Measurements from ENCODE around the gene PIK3CB. TPM values are rescaled to one million over a fixed set of nuclear protein-coding genes. Genes with fewer than 3 reads are reported as not detected.
A peak's percentile ranks its signal among the peaks of the same experiment; 100 is the strongest.

Gene PIK3CB
- polyA plus RNA-seq, 1 of the 3 experiments (the other 2 are of a cell fraction), result 6.8 TPM

DNA sequence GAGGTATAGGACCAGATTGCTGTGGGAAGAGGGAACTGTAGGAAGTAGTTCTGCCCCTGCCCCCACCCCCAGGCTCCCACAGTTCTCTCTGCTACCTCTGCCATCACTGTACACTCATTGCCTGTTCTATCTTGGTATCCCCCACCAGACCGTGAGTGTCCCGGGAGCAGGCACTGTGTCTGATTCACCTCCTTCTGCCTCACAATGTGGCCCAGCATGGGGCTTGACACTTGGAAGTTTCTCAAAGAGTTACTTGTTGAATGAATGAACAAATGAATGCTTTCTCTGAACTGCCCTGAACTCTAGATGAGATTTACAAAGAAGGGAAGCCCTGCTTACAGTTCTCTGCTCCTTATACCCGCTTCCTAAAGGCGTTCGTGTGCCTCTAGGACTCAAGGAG, 27.1 kb upstream of the PIK3CB start:
- Histone ChIP-seq H2AFZ (ENCODE audit: low read depth) (peak overlapping the region; percentile 74; the same call in 1 of the 2 replicates), H4K20me1 (ENCODE audit: insufficient read depth) (no peaks in the 10 kb centered on the region), H3K27ac (ENCODE audit: low read depth in 2 of 2, low read length in 1 of 2) (no peak overlapping the region), H3K9ac (no peak overlapping the region), H3K4me3 (ENCODE audit: low read depth in 2 of 2, low read length in 1 of 2) (no peak overlapping the region), H3K36me3 (replicated peaks in 1 of 2; ENCODE audit: control insufficient read depth in 1 of 2, insufficient read depth in 2 of 2, low read length in 1 of 2) (no peaks in the 10 kb centered on the region), H3K9me2 (no peaks in the 10 kb centered on the region), H3K9me3 (no peaks in the 10 kb centered on the region), H3F3A (replicated peaks; ENCODE audit: insufficient read depth) (no peaks in the 10 kb centered on the region), H3K27me3 (ENCODE audit: insufficient read depth) (no peaks in the 10 kb centered on the region), H3K79me2 (ENCODE audit: insufficient read depth) (no peaks in the 10 kb centered on the region), H3K4me1 (ENCODE audit: control insufficient read depth in 1 of 2, insufficient read depth in 2 of 2, low read depth in 1 of 2, low read length in 1 of 2) (peaks cover 0 to 17% of the 10 kb centered on the region in 2 experiments; a peak in 1 of 4 replicates), H3K4me2 (no peak overlapping the region)
- DNase-seq, result no peak
- ChIA-PET POLR2A (interaction anchor here (0.6 kb wide), 1 partner anchor 87 kb away, joined by 3 read pairs; no protein-coding TSS in a partner anchor), CTCF (interaction anchor here (0.9 to 4.0 kb wide), 2 partner anchors 54 to 61 kb away, joined by 3 to 20 read pairs; no protein-coding TSS in a partner anchor)
- TF ChIP-seq FOXJ3 (CRISPR knock-in tag; IDR thresholded peaks at IDR 0.05) (no peak), POLR2AphosphoS5 (IDR thresholded peaks at IDR 0.05; ENCODE audit: low read depth, low read length) (no peak), NFIC (IDR thresholded peaks at IDR 0.05; ENCODE audit: borderline replicate concordance) (no peak), TAF1 (IDR thresholded peaks at IDR 0.05; ENCODE audit: borderline replicate concordance, low read depth, low read length) (no peak), CHD2 (IDR thresholded peaks at IDR 0.05; ENCODE audit: low read length, partially characterized antibody) (no peak), TEAD4 (IDR thresholded peaks at IDR 0.05; ENCODE audit: borderline replicate concordance, insufficient read depth) (no peak), FOSL2 (IDR thresholded peaks at IDR 0.05; ENCODE audit: borderline replicate concordance, low read depth) (no peak), RFX5 (IDR thresholded peaks at IDR 0.05; ENCODE audit: low read length) (no peak), RXRA (IDR thresholded peaks at IDR 0.05; ENCODE audit: borderline replicate concordance, low read depth) (no peak), NRF1 (IDR thresholded peaks at IDR 0.05; ENCODE audit: low read depth, low read length) (no peak), EZH2phosphoT487 (IDR thresholded peaks at IDR 0.05; ENCODE audit: borderline replicate concordance, low read depth) (no peak), SIN3A (IDR thresholded peaks at IDR 0.05; ENCODE audit: borderline replicate concordance, low read depth, low read length) (no peak), EP300 (IDR thresholded peaks at IDR 0.05; ENCODE audit: borderline replicate concordance in 1 of 2, low read depth in 1 of 2, low read length in 1 of 2) (no peak), ELF1 (IDR thresholded peaks at IDR 0.05) (no peak), JUND (IDR thresholded peaks at IDR 0.05) (no peak), RAD21 (IDR thresholded peaks at IDR 0.05; ENCODE audit: low read length) (no peak), YY1 (IDR thresholded peaks at IDR 0.05; ENCODE audit: low read depth) (no peak)
- TF ChIP-seq, protein P1, sequence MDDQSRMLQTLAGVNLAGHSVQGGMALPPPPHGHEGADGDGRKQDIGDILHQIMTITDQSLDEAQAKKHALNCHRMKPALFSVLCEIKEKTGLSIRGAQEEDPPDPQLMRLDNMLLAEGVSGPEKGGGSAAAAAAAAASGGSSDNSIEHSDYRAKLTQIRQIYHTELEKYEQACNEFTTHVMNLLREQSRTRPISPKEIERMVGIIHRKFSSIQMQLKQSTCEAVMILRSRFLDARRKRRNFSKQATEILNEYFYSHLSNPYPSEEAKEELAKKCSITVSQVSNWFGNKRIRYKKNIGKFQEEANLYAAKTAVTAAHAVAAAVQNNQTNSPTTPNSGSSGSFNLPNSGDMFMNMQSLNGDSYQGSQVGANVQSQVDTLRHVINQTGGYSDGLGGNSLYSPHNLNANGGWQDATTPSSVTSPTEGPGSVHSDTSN (IDR thresholded peaks at IDR 0.05), result no peak
- TF ChIP-seq, protein P2, sequence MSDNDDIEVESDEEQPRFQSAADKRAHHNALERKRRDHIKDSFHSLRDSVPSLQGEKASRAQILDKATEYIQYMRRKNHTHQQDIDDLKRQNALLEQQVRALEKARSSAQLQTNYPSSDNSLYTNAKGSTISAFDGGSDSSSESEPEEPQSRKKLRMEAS (IDR thresholded peaks at IDR 0.05; ENCODE audit: low read depth), result no peak
- 73% methylated on average over 5 of the region's 5 CpGs for WGBS (ENCODE audit: low lambda C conversion rate)

DNA sequence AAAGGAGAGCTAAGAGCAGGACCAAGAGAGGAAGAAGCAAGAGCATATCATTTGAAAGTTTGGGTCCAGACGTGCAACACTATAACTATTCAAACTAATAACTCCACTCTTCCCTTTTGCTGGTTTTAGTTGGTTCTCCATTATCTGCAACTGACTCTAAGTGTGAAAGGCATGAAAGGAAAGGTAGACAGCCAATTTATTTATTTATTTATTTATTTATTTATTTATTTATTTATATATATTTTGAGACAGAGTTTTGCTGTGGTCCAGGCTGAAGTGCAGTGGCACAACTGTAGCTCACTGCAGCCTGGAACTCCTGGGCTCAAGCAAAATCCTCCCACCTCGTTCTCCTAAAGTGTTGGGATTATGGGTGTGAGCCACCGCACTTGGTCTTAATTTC, 22.1 kb upstream of the PIK3CB start:
- ChIA-PET CTCF (interaction anchor here (1.4 kb wide), 1 partner anchor 67 kb away, joined by 3 read pairs; no protein-coding TSS in a partner anchor), POLR2A (no interaction called here)
- Histone ChIP-seq H3K4me3 (ENCODE audit: low read depth in 2 of 2, low read length in 1 of 2) (no peak overlapping the region), H3K9me3 (no peaks in the 10 kb centered on the region), H2AFZ (ENCODE audit: low read depth) (no peak overlapping the region), H4K20me1 (ENCODE audit: insufficient read depth) (no peaks in the 10 kb centered on the region), H3K4me2 (no peak overlapping the region), H3K36me3 (replicated peaks in 1 of 2; ENCODE audit: control insufficient read depth in 1 of 2, insufficient read depth in 2 of 2, low read length in 1 of 2) (no peaks in the 10 kb centered on the region), H3K9me2 (no peaks in the 10 kb centered on the region), H3K27ac (ENCODE audit: low read depth in 2 of 2, low read length in 1 of 2) (no peak overlapping the region), H3K9ac (no peak overlapping the region), H3K79me2 (ENCODE audit: insufficient read depth) (no peaks in the 10 kb centered on the region), H3K4me1 (ENCODE audit: control insufficient read depth in 1 of 2, insufficient read depth in 2 of 2, low read depth in 1 of 2, low read length in 1 of 2) (peaks cover 0 to 1% of the 10 kb centered on the region in 2 experiments; a peak in 1 of 4 replicates), H3K27me3 (ENCODE audit: insufficient read depth) (no peaks in the 10 kb centered on the region), H3F3A (replicated peaks; ENCODE audit: insufficient read depth) (no peaks in the 10 kb centered on the region)
- DNase-seq, result no peak
- 72% methylated on average over 3 of the region's 3 CpGs for WGBS (ENCODE audit: low lambda C conversion rate)
- TF ChIP-seq JUND (IDR thresholded peaks at IDR 0.05) (no peak), RXRA (IDR thresholded peaks at IDR 0.05; ENCODE audit: borderline replicate concordance, low read depth) (no peak), FOSL2 (IDR thresholded peaks at IDR 0.05; ENCODE audit: borderline replicate concordance, low read depth) (no peak), RCOR1 (IDR thresholded peaks at IDR 0.05; ENCODE audit: low read length) (no peak), TCF12 (IDR thresholded peaks at IDR 0.05) (no peak), SMC3 (IDR thresholded peaks at IDR 0.05; ENCODE audit: low read depth, low read length) (no peak), FOXJ3 (CRISPR knock-in tag; IDR thresholded peaks at IDR 0.05) (no peak), RFX5 (IDR thresholded peaks at IDR 0.05; ENCODE audit: low read length) (no peak), MEF2A (IDR thresholded peaks at IDR 0.05; ENCODE audit: borderline replicate concordance, low read depth) (no peak), MXI1 (IDR thresholded peaks at IDR 0.05; ENCODE audit: low read depth, low read length) (no peak), RAD21 (IDR thresholded peaks at IDR 0.05; ENCODE audit: low read length) (no peak), CHD2 (IDR thresholded peaks at IDR 0.05; ENCODE audit: low read length, partially characterized antibody) (no peak), GATA2 (CRISPR knock-in tag; IDR thresholded peaks at IDR 0.05) (no peak), NRF1 (IDR thresholded peaks at IDR 0.05; ENCODE audit: low read depth, low read length) (no peak)
- TF ChIP-seq, protein P3, sequence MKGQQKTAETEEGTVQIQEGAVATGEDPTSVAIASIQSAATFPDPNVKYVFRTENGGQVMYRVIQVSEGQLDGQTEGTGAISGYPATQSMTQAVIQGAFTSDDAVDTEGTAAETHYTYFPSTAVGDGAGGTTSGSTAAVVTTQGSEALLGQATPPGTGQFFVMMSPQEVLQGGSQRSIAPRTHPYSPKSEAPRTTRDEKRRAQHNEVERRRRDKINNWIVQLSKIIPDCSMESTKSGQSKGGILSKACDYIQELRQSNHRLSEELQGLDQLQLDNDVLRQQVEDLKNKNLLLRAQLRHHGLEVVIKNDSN (IDR thresholded peaks at IDR 0.05; ENCODE audit: borderline replicate concordance, low read depth), result no peak
- TF ChIP-seq, protein P4, sequence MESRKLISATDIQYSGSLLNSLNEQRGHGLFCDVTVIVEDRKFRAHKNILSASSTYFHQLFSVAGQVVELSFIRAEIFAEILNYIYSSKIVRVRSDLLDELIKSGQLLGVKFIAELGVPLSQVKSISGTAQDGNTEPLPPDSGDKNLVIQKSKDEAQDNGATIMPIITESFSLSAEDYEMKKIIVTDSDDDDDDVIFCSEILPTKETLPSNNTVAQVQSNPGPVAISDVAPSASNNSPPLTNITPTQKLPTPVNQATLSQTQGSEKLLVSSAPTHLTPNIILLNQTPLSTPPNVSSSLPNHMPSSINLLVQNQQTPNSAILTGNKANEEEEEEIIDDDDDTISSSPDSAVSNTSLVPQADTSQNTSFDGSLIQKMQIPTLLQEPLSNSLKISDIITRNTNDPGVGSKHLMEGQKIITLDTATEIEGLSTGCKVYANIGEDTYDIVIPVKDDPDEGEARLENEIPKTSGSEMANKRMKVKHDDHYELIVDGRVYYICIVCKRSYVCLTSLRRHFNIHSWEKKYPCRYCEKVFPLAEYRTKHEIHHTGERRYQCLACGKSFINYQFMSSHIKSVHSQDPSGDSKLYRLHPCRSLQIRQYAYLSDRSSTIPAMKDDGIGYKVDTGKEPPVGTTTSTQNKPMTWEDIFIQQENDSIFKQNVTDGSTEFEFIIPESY (IDR thresholded peaks at IDR 0.05; ENCODE audit: borderline replicate concordance, low read depth), result no peak
